ENCODE results near the gene CPED1.
"Not testable (repeated sequence)": the region's sequence is repeated elsewhere in the genome, so short reads cannot be mapped to it uniquely, and the experiment has no call there.

Gene CPED1

DNA sequence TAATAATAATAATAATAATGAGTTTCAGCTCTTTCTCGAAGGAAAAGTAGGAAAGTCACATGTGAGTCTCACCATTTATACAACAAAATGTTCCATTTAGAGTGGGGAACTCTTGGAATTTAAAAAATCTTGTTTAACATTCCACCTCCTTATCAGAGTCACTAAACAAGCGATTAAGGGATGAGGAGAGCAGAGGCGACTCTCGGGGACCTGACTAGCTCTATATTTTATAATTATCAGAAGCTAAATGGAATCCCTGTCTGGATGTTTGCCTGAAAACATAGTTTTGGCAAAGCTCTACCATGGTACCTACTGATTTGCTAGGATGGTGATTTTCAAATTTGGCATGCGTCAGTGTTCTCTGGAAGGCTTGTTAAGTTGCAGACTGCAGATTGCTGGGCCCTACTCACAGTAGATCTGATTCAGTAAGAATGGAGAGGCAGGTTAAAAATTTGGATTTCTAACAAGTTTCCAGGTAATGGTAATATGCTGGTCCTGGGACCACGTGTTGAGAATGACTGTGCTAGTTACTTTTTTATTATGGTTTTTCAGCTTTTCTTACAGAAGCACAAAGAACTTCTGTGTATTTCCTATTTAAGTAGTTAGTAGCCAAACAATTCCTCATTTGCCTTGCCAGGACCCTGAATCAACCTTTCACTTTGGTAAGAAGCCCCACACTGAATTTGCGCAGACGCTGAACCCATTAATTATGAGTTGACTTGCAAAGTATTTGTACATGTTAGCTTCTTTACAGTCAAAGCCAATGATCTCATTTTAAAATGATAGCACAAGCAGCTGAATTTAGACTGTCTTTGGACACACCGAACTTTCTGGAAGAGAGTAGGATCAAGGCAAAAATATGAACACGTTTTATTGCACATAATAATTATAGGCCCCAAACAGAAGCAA is 39.5 kb downstream of the CPED1 start:
- TF ChIP-seq, protein P1, sequence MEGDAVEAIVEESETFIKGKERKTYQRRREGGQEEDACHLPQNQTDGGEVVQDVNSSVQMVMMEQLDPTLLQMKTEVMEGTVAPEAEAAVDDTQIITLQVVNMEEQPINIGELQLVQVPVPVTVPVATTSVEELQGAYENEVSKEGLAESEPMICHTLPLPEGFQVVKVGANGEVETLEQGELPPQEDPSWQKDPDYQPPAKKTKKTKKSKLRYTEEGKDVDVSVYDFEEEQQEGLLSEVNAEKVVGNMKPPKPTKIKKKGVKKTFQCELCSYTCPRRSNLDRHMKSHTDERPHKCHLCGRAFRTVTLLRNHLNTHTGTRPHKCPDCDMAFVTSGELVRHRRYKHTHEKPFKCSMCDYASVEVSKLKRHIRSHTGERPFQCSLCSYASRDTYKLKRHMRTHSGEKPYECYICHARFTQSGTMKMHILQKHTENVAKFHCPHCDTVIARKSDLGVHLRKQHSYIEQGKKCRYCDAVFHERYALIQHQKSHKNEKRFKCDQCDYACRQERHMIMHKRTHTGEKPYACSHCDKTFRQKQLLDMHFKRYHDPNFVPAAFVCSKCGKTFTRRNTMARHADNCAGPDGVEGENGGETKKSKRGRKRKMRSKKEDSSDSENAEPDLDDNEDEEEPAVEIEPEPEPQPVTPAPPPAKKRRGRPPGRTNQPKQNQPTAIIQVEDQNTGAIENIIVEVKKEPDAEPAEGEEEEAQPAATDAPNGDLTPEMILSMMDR (IDR thresholded peaks at IDR 0.05) = no peak
- TF ChIP-seq ZFX (IDR thresholded peaks at IDR 0.05; ENCODE audit: borderline replicate concordance) = no peak
- H3K27ac ChIP-seq = no peak overlapping the region

- H3K27ac ChIP-seq = no peak overlapping the region
- TF ChIP-seq ZFX (IDR thresholded peaks at IDR 0.05; ENCODE audit: borderline replicate concordance) = no peak
- TF ChIP-seq, protein P1 (IDR thresholded peaks at IDR 0.05) = no peak
These were observed 40.8 kb downstream of the CPED1 start for GRCh38 chr7:121029302-121029701.

GRCh38 chr7:121030308-121030707 is 41.8 kb downstream of the CPED1 start:
- H3K27ac ChIP-seq = no peak overlapping the region
- TF ChIP-seq ZFX (IDR thresholded peaks at IDR 0.05; ENCODE audit: borderline replicate concordance) = no peak
- TF ChIP-seq, protein P1 (IDR thresholded peaks at IDR 0.05) = no peak

- no peak overlapping the region for H3K27ac ChIP-seq
- no peak for TF ChIP-seq ZFX (IDR thresholded peaks at IDR 0.05; ENCODE audit: borderline replicate concordance)
- TF ChIP-seq, protein P1 (IDR thresholded peaks at IDR 0.05) = no peak
These were observed 44.3 kb downstream of the CPED1 start for GRCh38 chr7:121032645-121033460.

GRCh38 chr7:121034929-121035328 is 46.4 kb downstream of the CPED1 start:
- TF ChIP-seq, protein P1 (IDR thresholded peaks at IDR 0.05) = no peak
- TF ChIP-seq ZFX (IDR thresholded peaks at IDR 0.05; ENCODE audit: borderline replicate concordance) = no peak
- H3K27ac ChIP-seq = no peak overlapping the region

- H3K27ac ChIP-seq = not testable (repeated sequence)
These were observed 48.3 kb downstream of the CPED1 start for GRCh38 chr7:121036776-121037175.

DNA sequence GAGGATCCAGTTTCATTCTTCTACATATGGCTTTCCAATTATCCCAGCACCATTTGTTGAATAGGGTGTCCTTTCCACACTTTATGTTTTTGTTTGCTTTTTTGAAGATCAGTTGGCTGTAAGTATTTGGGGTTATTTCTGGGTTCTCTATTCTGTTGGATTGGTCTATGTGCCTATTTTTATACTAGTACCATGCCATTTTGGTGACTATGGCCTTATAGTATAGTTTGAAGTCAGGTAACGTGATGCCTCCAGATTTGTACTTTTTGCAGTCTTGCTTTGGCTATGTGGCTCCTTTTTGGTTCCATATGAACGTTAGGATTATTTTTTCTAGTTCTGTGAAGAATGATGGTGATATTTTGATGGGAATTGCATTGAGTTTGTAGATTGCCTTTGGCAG is 48.8 kb downstream of the CPED1 start:
- not testable (repeated sequence) for H3K27ac ChIP-seq

Data from 22Rv1 (cell line).